ENCODE data around the gene TAGLN. TPM values are rescaled to one million over a fixed set of nuclear protein-coding genes. Genes with fewer than 3 reads are reported as not detected.

TAGLN gene
- total and polyA plus RNA-seq, 9 of the 15 experiments (the other 6 are each of a cell fraction or from before 2014, with no cell fraction given), result 0.21 to 4.9 (median 1.1) TPM

- TF ChIP-seq ZNF512 (tag; IDR thresholded peaks at IDR 0.05), result no peak
Observed at GRCh38 chr11:117197006-117197405, 2.2 kb upstream of the TAGLN start (continued).

- Histone ChIP-seq H4K20me1 (replicated peaks; ENCODE audit: control insufficient read depth, insufficient read depth, low read length) (no peaks in the 10 kb centered on the region; the same call in none of the 2 replicates), H3K27me3 (ENCODE audit: control insufficient read depth in 2 of 2, insufficient read depth in 2 of 2, low read length in 2 of 2) (no peaks in the 10 kb centered on the region), H3K4me3 (no peak overlapping the region), H3K4me2 (ENCODE audit: insufficient read depth, low read length) (no peak overlapping the region), H3K4me1 (replicated peaks in 1 of 2; ENCODE audit: control insufficient read depth in 2 of 2, insufficient read depth in 2 of 2, low read length in 2 of 2) (peaks cover 0 to 30% of the 10 kb centered on the region in 2 experiments; a peak in 3 of 5 replicates), H3K9me1 (ENCODE audit: control insufficient read depth, insufficient read depth, low read length) (no peaks in the 10 kb centered on the region), H3K79me2 (ENCODE audit: control insufficient read depth, insufficient read depth, low read length) (no peaks in the 10 kb centered on the region), H2AFZ (ENCODE audit: low read depth, low read length) (no peak overlapping the region), H3K27ac (ENCODE audit: extremely low read depth, low read depth, low read length) (no peak overlapping the region), H3K9me3 (replicated peaks; ENCODE audit: control insufficient read depth, insufficient read depth, low read depth, low read length) (no peaks in the 10 kb centered on the region), H3K9ac (ENCODE audit: insufficient read depth in 1 of 2, low read depth in 2 of 2, low read length in 2 of 2) (no peak overlapping the region), H3K36me3 (ENCODE audit: control insufficient read depth, insufficient read depth, low read length) (peaks cover 12% of the 10 kb centered on the region; the same call in 2 of the 3 replicates)
- intact Hi-C loops (cut with micrococcal nuclease), result no loop called here
- ATAC-seq (peak; percentile 75), FAIRE-seq (peak; percentile 6), DNase-seq (ENCODE audit: extremely low read depth in 1 of 4, low spot score in 3 of 4) (peak; percentile 43 to 56 (median 50))
- ChIA-PET POLR2A (interaction anchor here (0.6 to 1.2 kb wide), 4 partner anchors 23 to 355 kb away, joined by 3 to 5 read pairs (median 3); partner anchors contain the start of gene PAFAH1B2), CTCF (ENCODE audit: low intra/inter-chr PET ratio) (no interaction called here)
- BruUV-seq (replicated peaks), result no TSS peak
- in situ Hi-C loops (cut with MboI), result no loop called here
- WGBS (ENCODE audit: insufficient coverage, low coverage, missing lambda C conversion rate), result 50% methylated on average over 17 of the region's 17 CpGs
- TF ChIP-seq ZBTB7A (IDR thresholded peaks at IDR 0.05; ENCODE audit: borderline replicate concordance, control insufficient read depth, low read depth, low read length), result peak; percentile 93
- peak; percentile 16 to 50; a peak in 2 of 4 replicates for TF ChIP-seq RAD21 (CRISPR knock-in tag; conservative IDR thresholded peaks at IDR 0.05 in 1 of 2, IDR thresholded peaks at IDR 0.05 in 1 of 2)
- peak; percentile 62 to 79 (median 66) for TF ChIP-seq CTCF (IDR thresholded peaks at IDR 0.05 in 2 of 3, conservative IDR thresholded peaks at IDR 0.05 in 1 of 3; ENCODE audit: insufficient read depth in 2 of 3, low read depth in 1 of 3, low read length in 3 of 3)
- 0 out of 4 replicates have a peak, but pooled peaks of 1 of the 2 experiments have one; percentile 31 for TF ChIP-seq NRF1 (conservative IDR thresholded peaks at IDR 0.05 in 1 of 2, IDR thresholded peaks at IDR 0.05 in 1 of 2)
- no peak for TF ChIP-seq ZNF592 (IDR thresholded peaks at IDR 0.05)
- TF ChIP-seq ZBTB2 (IDR thresholded peaks at IDR 0.05), result 0 out of 2 replicates have a peak, but pooled peaks have one; percentile 16
Observed at GRCh38 chr11:117197516-117198456, 1.4 kb upstream of the TAGLN start.

All from K562 (cell line).